HepG2 (cell line): ENCODE data around the gene PHF2. TPM values are rescaled to one million over a fixed set of nuclear protein-coding genes. Genes with fewer than 3 reads are reported as not detected.

Experiments used
- ATAC-seq: fragments of 200-7000 bp; cut with Tn5 transposase; 3 replicates; pipeline ENCODE4 v1.9.1; 2020; ENCODE audit warnings: mild to moderate bottlenecking, moderate library complexity
- BruUV-seq: library from RNA; stranded (reverse); fragments of 400-500 nt; replicated peaks from 2 replicates; lab custom pipeline; 2021; lab: Mats Ljungman, UMichigan
- CTCF ChIA-PET: fragments of 300-600 bp; formaldehyde crosslinking; extraction: SDS; loops from one replicate; lab custom pipeline; 2021; ENCODE audit warnings: low total read pairs, inconsistent platforms, low intra/inter-chr PET ratio; lab: Yijun Ruan, JAX
- POLR2A ChIA-PET: fragments of 350-600 bp; sonication (Branson Sonifier 250); formaldehyde crosslinking; loops from one replicate; lab custom pipeline; 2020; ENCODE audit warnings: antibody characterized with exemption, inconsistent platforms; lab: Yijun Ruan, JAX
- DNase-seq: peaks from one replicate; pipeline ENCODE4 v3.0.0-alpha.2; 2015; ENCODE audit warnings: low spot score
- FAIRE-seq: peaks from 3 replicates; lab custom pipeline; 2011; peaks lifted over from hg19 to GRCh38; lab: Jason Lieb, UNC
- H2AFZ ChIP-seq: one replicate; pipeline ENCODE4 v1.6.1; 2011; ENCODE audit warnings: low read length, inconsistent platforms
- H3K27ac ChIP-seq: fragments of 300-600 bp; 3 replicates; pipeline ENCODE4 v1.8.0; 2011; ENCODE audit warnings: mixed run types, mild to moderate bottlenecking, mixed read lengths, low read length, inconsistent platforms; ENCODE audit not compliant: insufficient read depth; ENCODE audit errors: extremely low read length
- H3K27me3 ChIP-seq, 2 experiments: fragments of 200-600 bp in 1 of 2; 2 replicates in 1 of 2; 3 replicates in 1 of 2; pipeline versions ENCODE4 v1.6.0 to v1.8.0; 2011; ENCODE audit warnings: low read length in 2 of 2, mild to moderate bottlenecking in 2 of 2, moderate library complexity in 2 of 2, inconsistent platforms in 1 of 2; ENCODE audit not compliant: insufficient read depth in 2 of 2, control insufficient read depth in 1 of 2
- H3K36me3 ChIP-seq, 2 experiments: fragments of 200-600 bp in 1 of 2; replicated peaks in 1 of 2; 2 replicates in 1 of 2; 3 replicates in 1 of 2; pipeline versions ENCODE4 v1.5.1 to v1.8.0; 2011; ENCODE audit warnings: low read length in 2 of 2, inconsistent platforms in 1 of 2; ENCODE audit not compliant: insufficient read depth in 2 of 2, control insufficient read depth in 1 of 2
- H3K4me1 ChIP-seq: 2 replicates; pipeline ENCODE4 v1.5.1; 2012; ENCODE audit warnings: low read length, inconsistent platforms; ENCODE audit not compliant: insufficient read depth
- H3K4me2 ChIP-seq: 2 replicates; pipeline ENCODE4 v1.6.0; 2011; ENCODE audit warnings: low read depth, low read length, inconsistent platforms
- H3K4me3 ChIP-seq, 3 experiments: fragments of 200-600 bp in 1 of 3; sonication (generic), shearing (Covaris generic) in 1 of 3; replicated peaks in 1 of 3; 2 replicates each; pipeline ENCODE4 v1.5.1; 2011 to 2016; ENCODE audit warnings: low read length in 3 of 3, inconsistent platforms in 2 of 3, low read depth in 2 of 3, mild to moderate bottlenecking in 2 of 3, control low read depth in 1 of 3, mixed read lengths in 1 of 3; ENCODE audit not compliant: insufficient read depth in 1 of 3
- H3K79me2 ChIP-seq: one replicate; pipeline ENCODE4 v1.6.1; 2011; ENCODE audit warnings: low read length, inconsistent platforms; ENCODE audit not compliant: insufficient read depth
- H3K9ac ChIP-seq: 2 replicates; pipeline ENCODE4 v1.6.0; 2011; ENCODE audit warnings: mild to moderate bottlenecking, low read depth, low read length, inconsistent platforms; ENCODE audit not compliant: insufficient read depth
- H3K9me3 ChIP-seq: 2 replicates; pipeline ENCODE4 v1.5.1; 2012; ENCODE audit warnings: mild to moderate bottlenecking, low read length
- H4K20me1 ChIP-seq: 2 replicates; pipeline ENCODE4 v1.6.0; 2011; ENCODE audit warnings: inconsistent platforms, mild to moderate bottlenecking, low read length, moderate library complexity; ENCODE audit not compliant: insufficient read depth
- CHD2 ChIP-seq: IDR thresholded peaks from 2 replicates; pipeline ENCODE4 v1.6.1; 2011; ENCODE audit warnings: low read depth, low read length, improper control_type of control experiment
- MNT ChIP-seq: fragments of 450-650 bp; IDR thresholded peaks from 2 replicates; pipeline ENCODE4 v1.6.1; 2016
- NBN ChIP-seq: fragments of 450-650 bp; conservative IDR thresholded peaks from 2 replicates; pipeline ENCODE4 v1.6.1; 2017
- PCBP1 ChIP-seq: fragments of 200-400 bp; formaldehyde crosslinking; IDR thresholded peaks from 2 replicates; pipeline ENCODE4 v1.6.1; 2017; ENCODE audit warnings: mild to moderate bottlenecking, low read depth, low read length, borderline replicate concordance
- PLSCR1 ChIP-seq: sonication (generic); formaldehyde crosslinking; IDR thresholded peaks from 2 replicates; pipeline ENCODE4 v1.5.0; 2020; ENCODE audit warnings: missing genetic modification reagents, mild to moderate bottlenecking, borderline replicate concordance
- SETDB1 ChIP-seq: sonication (generic); formaldehyde crosslinking; IDR thresholded peaks from 2 replicates; pipeline ENCODE4 v1.5.1; 2020; ENCODE audit warnings: missing genetic modification reagents, mild to moderate bottlenecking, borderline replicate concordance
- ZNF660 ChIP-seq: sonication (generic); formaldehyde crosslinking; IDR thresholded peaks from 2 replicates; pipeline ENCODE4 v1.5.1; 2020; ENCODE audit warnings: mild to moderate bottlenecking, low read depth, missing genetic modification reagents, borderline replicate concordance
- WGBS: methylation state at CpG from one replicate; pipeline ENCODE4 v1.1.6; 2017; ENCODE audit warnings: low lambda C conversion rate; 5-methylcytosine and 5-hydroxymethylcytosine counted together
- in situ Hi-C: cut with HindIII; loops from 2 replicates; pipeline ENCODE4 v1.10.0; 2017; ENCODE audit warnings: low pct_unique_long_range_greater_than_20kb; ENCODE audit not compliant: extremely low pct_ligation_motif_present
- intact Hi-C: fragments of 100-400 bp; cut with micrococcal nuclease; formaldehyde crosslinking; loops from one replicate; pipeline ENCODE4 v1.10.0; 2022; ENCODE audit not compliant: unreplicated experiment
- polyA plus RNA-seq, 8 experiments: library from polyadenylated mRNA; depleted of rRNA in 3 of 8; stranded (reverse) in 7 of 8; unstranded in 1 of 8; fragments of >200 nt; fragmentation: Illumina TruSeq in 4 of 8; extraction: Trizol in 4 of 8; gene quantifications; 2 replicates each; pipeline versions ENCODE4 v1.2.1 to v1.2.3, GENCODE V29; 2011 to 2016; ENCODE audit warnings: low read depth in 4 of 8, missing spikeins in 1 of 8, mixed read lengths in 1 of 8; ENCODE audit not compliant: insufficient read depth in 1 of 8
- total RNA-seq, 5 experiments: library from RNA; depleted of rRNA; stranded (reverse); fragments of >200 nt; fragmentation: Illumina TruSeq; extraction: Trizol; gene quantifications; 2 replicates each; pipeline ENCODE4 v1.2.3, GENCODE V29; 2016; ENCODE audit warnings: low read depth in 1 of 5

The PHF2 gene
- total and polyA plus RNA-seq, 2 of the 13 experiments (the other 11 are each of a cell fraction or from before 2014, with no cell fraction given) = 6.6 to 9.1 TPM

DNA sequence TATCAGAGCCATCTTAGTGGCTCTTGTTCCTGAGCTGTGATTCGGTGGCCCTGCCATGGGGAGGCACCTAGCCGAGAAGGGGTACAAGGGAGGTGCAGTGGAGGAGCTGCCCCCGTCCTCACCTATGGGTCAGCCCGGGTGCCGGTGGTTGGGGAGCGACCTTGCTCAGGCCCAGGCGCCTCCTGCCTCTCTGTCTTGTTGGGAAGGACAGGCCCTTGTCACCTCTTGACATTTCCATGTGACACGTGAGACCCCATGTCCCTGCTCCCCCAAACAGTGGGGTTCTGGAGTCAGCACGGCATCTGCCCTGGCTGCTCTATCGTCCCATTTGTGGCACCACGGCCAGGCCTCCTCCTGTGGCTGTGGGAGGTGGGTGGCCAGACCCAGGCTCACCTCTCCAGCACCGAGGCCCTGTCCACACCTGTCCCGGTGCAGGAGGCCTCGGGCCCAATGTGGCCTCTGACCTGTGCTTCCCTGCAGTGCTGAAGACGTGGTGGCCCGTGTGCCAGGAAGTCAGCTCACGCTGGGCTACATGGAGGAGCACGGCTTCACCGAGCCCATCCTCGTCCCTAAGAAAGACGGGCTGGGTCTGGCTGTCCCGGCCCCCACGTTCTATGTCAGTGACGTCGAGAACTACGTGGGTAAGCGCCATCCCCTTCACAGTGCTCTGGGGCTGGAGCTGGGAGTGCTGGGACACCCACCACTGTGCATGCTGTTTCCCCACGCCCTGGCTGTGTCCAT is 68.9 kb downstream of the PHF2 start:
- no TSS peak for BruUV-seq

DNA sequence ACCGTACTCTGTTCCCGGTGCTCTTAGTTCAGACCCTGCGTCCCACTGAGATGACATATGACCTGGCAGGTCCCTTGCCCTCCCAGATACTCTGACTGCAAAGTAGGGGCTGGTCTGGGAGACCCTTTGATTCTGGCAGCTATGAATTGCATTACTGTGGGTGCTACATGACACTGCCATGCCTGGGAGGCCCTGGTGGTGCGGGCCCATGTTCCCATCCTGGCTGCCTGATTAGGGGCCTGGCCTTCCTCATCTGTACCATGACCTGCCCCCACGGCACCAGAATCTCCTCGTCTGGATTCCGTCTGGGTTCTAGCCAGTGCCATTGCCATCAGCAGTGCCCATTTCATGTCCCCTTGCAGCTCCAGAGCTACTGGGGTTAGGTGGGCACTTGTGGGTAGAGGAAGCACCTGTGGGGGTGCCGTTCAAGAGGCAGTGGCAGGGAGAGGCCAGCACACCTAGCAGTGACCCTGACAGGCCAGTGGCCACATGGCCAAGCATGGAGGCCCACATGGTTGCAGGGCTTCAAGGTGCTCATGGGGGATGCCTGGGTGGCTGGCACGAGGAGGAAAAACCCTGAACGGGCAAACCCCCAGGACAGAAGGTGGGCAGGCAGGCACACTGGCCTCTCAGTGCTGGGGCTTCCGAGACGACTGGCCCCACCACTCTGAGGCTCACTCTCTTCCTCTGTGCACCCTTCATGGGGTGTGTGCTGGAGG is 69.7 kb downstream of the PHF2 start:
- BruUV-seq = no TSS peak

More for the DNA sequence above, 68.9 kb downstream of the PHF2 start:
- ATAC-seq (no peak), FAIRE-seq (no peak), DNase-seq (no peak)
- Histone ChIP-seq H3K9me3 (no peaks in the 10 kb centered on the region), H2AFZ (no peak overlapping the region), H3K79me2 (no peaks in the 10 kb centered on the region), H4K20me1 (no peaks in the 10 kb centered on the region), H3K4me3 (no peak overlapping the region), H3K27me3 (no peaks in the 10 kb centered on the region), H3K9ac (no peak overlapping the region), H3K4me1 (no peaks in the 10 kb centered on the region), H3K4me2 (no peak overlapping the region), H3K27ac (no peak overlapping the region), H3K36me3 (peaks cover 21 to 32% of the 10 kb centered on the region in 2 experiments)
- 95% methylated on average over 4 of the region's 28 CpGs for WGBS
- no peak for TF ChIP-seq PLSCR1 (CRISPR knock-in tag)
- TF ChIP-seq NBN = no peak
- TF ChIP-seq SETDB1 = no peak
- no peak for TF ChIP-seq CHD2
- TF ChIP-seq ZNF660 (CRISPR knock-in tag) = no peak
- in situ Hi-C loops (no loop called here), intact Hi-C loops (no loop called here)
- ChIA-PET POLR2A (no interaction called here), CTCF (no interaction called here)

More for the DNA sequence above, 69.7 kb downstream of the PHF2 start:
- no peak for ATAC-seq
- FAIRE-seq = no peak
- Histone ChIP-seq H3K27me3 (no peaks in the 10 kb centered on the region), H3K4me2 (no peak overlapping the region), H3K9me3 (no peaks in the 10 kb centered on the region), H2AFZ (no peak overlapping the region), H3K4me3 (no peak overlapping the region), H3K36me3 (peaks cover 25 to 36% of the 10 kb centered on the region in 2 experiments; a peak in 4 of 5 replicates), H3K79me2 (no peaks in the 10 kb centered on the region), H4K20me1 (no peaks in the 10 kb centered on the region), H3K9ac (no peak overlapping the region), H3K27ac (no peak overlapping the region), H3K4me1 (no peaks in the 10 kb centered on the region)
- intact Hi-C loops = no loop called here
- TF ChIP-seq PCBP1 = no peak
- peak; percentile 51 for TF ChIP-seq MNT
- no peak for DNase-seq
- WGBS = 90% methylated on average over 4 of the region's 12 CpGs
- ChIA-PET CTCF (no interaction called here), POLR2A (no interaction called here)
- in situ Hi-C loops = no loop called here
